Measurements from ENCODE around the gene ITPA. TPM values are rescaled to one million over a fixed set of nuclear protein-coding genes. Genes with fewer than 3 reads are reported as not detected.

ITPA gene
- total and polyA plus RNA-seq, 2 of the 13 experiments (the other 11 are each of a cell fraction or from before 2014, with no cell fraction given), result 60.1 to 103 TPM

GRCh38 chr20:3237958-3238615, 28.8 kb downstream of the ITPA start (continued):
- TF ChIP-seq DZIP1 (CRISPR knock-in tag; IDR thresholded peaks at IDR 0.05), result peak; percentile 75; the same call in 1 of the 2 replicates
- TF ChIP-seq FOXO1 (CRISPR knock-in tag; IDR thresholded peaks at IDR 0.05), result peak; percentile 50
- TF ChIP-seq NAIF1 (CRISPR knock-in tag; IDR thresholded peaks at IDR 0.05; ENCODE audit: borderline replicate concordance), result no peak
- no peak for TF ChIP-seq AGO2 (optimal IDR thresholded peaks at IDR 0.05; ENCODE audit: low read depth, low read length)
- no peak for TF ChIP-seq ATF4 (CRISPR knock-in tag; IDR thresholded peaks at IDR 0.05)
- TF ChIP-seq SMYD3 (CRISPR knock-in tag; IDR thresholded peaks at IDR 0.05), result no peak
- peak; percentile 43; the same call in 1 of the 2 replicates for TF ChIP-seq THAP9 (CRISPR knock-in tag; IDR thresholded peaks at IDR 0.05; ENCODE audit: borderline replicate concordance)
- no peak for TF ChIP-seq CCAR2 (optimal IDR thresholded peaks at IDR 0.05; ENCODE audit: low read depth, low read length)
- TF ChIP-seq HNF4A (CRISPR knock-in tag; IDR thresholded peaks at IDR 0.05), result no peak
- no peak for TF ChIP-seq HMGXB3 (CRISPR knock-in tag; IDR thresholded peaks at IDR 0.05; ENCODE audit: borderline replicate concordance)
- TF ChIP-seq ZFY (CRISPR knock-in tag; IDR thresholded peaks at IDR 0.05), result no peak
- no peak; the same call in 1 of the 2 replicates for TF ChIP-seq ZNF550 (CRISPR knock-in tag; IDR thresholded peaks at IDR 0.05; ENCODE audit: borderline replicate concordance)
- TF ChIP-seq KLF15 (CRISPR knock-in tag; IDR thresholded peaks at IDR 0.05; ENCODE audit: borderline replicate concordance), result no peak
- no peak for TF ChIP-seq GATA4 (IDR thresholded peaks at IDR 0.05; ENCODE audit: borderline replicate concordance, low read depth)
- no peak for TF ChIP-seq THAP11 (CRISPR knock-in tag; IDR thresholded peaks at IDR 0.05)
- 0 out of 2 replicates have a peak, but pooled peaks have one; percentile 26 for TF ChIP-seq SRY (CRISPR knock-in tag; IDR thresholded peaks at IDR 0.05)
- no peak for TF ChIP-seq IRF2 (CRISPR knock-in tag; IDR thresholded peaks at IDR 0.05)
- TF ChIP-seq ZZZ3 (CRISPR knock-in tag; IDR thresholded peaks at IDR 0.05; ENCODE audit: borderline replicate concordance), result 0 out of 2 replicates have a peak, but pooled peaks have one; percentile 32

Measured in HepG2 (cell line).